Stimulated activated CD4-positive, alpha-beta T cell treated with anti-CD3 and anti-CD28 coated beads, Interleukin-15, amount 100 ng/mL, for 24 hours (primary cell): ENCODE measurements around the gene USP54.

Source experiments
- DNase-seq: peaks from one replicate; pipeline ENCODE4 v3.0.0-alpha.2; 2020

The USP54 gene

GRCh38 chr10:73465978-73466726 is 125.0 kb downstream of the USP54 start:
- DNase-seq: no peak

GRCh38 chr10:73460897-73461296 is 130.2 kb downstream of the USP54 start:
- DNase-seq: no peak

GRCh38 chr10:73459683-73460314 is 131.3 kb downstream of the USP54 start:
- DNase-seq: no peak

GRCh38 chr10:73456187-73456890 is 134.8 kb downstream of the USP54 start:
- DNase-seq: no peak

- DNase-seq: no peak
Measured at GRCh38 chr10:73449113-73449512, 142.0 kb downstream of the USP54 start.

- no peak for DNase-seq
Measured at GRCh38 chr10:73448384-73448783, 142.8 kb downstream of the USP54 start.
